ENCODE measurements around the gene COL15A1.

COL15A1 gene

GRCh38 chr9:98916660-98917059 lies 27.0 kb upstream of the COL15A1 start:
- TF ChIP-seq GABPA (IDR thresholded peaks at IDR 0.05; ENCODE audit: low read depth) (no peak), POLR2AphosphoS5 (IDR thresholded peaks at IDR 0.05; ENCODE audit: low read depth) (no peak), SPI1 (IDR thresholded peaks at IDR 0.05; ENCODE audit: borderline replicate concordance, low read depth) (no peak), CTCF (IDR thresholded peaks at IDR 0.05; ENCODE audit: insufficient read depth, low read length) (no peak)
- TF ChIP-seq, protein P1, sequence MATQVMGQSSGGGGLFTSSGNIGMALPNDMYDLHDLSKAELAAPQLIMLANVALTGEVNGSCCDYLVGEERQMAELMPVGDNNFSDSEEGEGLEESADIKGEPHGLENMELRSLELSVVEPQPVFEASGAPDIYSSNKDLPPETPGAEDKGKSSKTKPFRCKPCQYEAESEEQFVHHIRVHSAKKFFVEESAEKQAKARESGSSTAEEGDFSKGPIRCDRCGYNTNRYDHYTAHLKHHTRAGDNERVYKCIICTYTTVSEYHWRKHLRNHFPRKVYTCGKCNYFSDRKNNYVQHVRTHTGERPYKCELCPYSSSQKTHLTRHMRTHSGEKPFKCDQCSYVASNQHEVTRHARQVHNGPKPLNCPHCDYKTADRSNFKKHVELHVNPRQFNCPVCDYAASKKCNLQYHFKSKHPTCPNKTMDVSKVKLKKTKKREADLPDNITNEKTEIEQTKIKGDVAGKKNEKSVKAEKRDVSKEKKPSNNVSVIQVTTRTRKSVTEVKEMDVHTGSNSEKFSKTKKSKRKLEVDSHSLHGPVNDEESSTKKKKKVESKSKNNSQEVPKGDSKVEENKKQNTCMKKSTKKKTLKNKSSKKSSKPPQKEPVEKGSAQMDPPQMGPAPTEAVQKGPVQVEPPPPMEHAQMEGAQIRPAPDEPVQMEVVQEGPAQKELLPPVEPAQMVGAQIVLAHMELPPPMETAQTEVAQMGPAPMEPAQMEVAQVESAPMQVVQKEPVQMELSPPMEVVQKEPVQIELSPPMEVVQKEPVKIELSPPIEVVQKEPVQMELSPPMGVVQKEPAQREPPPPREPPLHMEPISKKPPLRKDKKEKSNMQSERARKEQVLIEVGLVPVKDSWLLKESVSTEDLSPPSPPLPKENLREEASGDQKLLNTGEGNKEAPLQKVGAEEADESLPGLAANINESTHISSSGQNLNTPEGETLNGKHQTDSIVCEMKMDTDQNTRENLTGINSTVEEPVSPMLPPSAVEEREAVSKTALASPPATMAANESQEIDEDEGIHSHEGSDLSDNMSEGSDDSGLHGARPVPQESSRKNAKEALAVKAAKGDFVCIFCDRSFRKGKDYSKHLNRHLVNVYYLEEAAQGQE (IDR thresholded peaks at IDR 0.05; ENCODE audit: insufficient replicate concordance, low read depth): no peak
- Histone ChIP-seq H3K27me3 (ENCODE audit: insufficient read depth, poor library complexity, severe bottlenecking) (no peaks in the 10 kb centered on the region), H3K27ac (replicated peaks) (no peak overlapping the region), H3K4me3 (replicated peaks; ENCODE audit: insufficient read depth, low read length) (no peak overlapping the region)
- no peak for DNase-seq (ENCODE audit: low read depth in 1 of 2, low spot score in 1 of 2)

DNA sequence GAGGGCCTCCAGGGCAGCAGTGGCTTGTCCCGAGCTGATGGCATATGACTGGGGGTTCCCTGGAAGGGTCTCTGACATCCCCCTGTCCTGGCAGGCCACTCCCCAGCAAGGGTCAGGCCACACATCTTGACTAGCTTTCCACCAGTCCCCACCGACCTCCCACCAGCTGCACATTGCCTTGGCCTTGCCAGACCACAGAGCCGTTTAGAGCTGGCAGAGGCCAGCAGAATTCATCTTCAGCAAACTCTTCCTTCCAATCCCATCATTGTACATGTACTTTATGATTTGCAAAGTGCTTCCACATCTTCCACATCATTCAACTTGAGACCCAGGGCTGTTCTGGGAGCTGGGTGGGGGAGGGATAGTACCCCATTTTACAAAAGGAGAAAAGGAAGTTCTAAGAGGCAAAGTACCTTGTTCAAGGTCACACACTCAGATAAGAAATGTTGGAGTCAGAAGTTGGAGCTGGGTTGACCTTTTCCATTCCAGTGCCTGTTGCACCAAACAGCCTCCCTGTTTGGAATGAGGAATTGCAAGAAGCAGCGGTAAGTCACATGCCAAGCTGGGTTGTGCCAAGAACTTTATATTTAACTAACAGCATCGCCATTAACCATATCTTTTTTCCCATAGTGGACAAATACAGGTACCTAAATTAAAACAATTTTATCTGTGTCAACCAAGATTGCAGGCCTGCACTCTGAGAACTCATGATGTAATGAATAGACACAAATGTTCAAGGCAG lies 25.8 kb upstream of the COL15A1 start:
- no peak overlapping the region for H3K4me3 ChIP-seq (replicated peaks; ENCODE audit: insufficient read depth, low read length)
- H3K27me3 ChIP-seq (ENCODE audit: insufficient read depth, poor library complexity, severe bottlenecking): no peaks in the 10 kb centered on the region
- no peak overlapping the region for H3K27ac ChIP-seq (replicated peaks)
- no peak for TF ChIP-seq GABPA (IDR thresholded peaks at IDR 0.05; ENCODE audit: low read depth)
- TF ChIP-seq SPI1 (IDR thresholded peaks at IDR 0.05; ENCODE audit: borderline replicate concordance, low read depth): no peak
- no peak for TF ChIP-seq CTCF (IDR thresholded peaks at IDR 0.05; ENCODE audit: insufficient read depth, low read length)
- TF ChIP-seq POLR2AphosphoS5 (IDR thresholded peaks at IDR 0.05; ENCODE audit: low read depth): no peak
- TF ChIP-seq, protein P1 (IDR thresholded peaks at IDR 0.05; ENCODE audit: insufficient replicate concordance, low read depth): no peak
- DNase-seq (ENCODE audit: low read depth in 1 of 2, low spot score in 1 of 2): no peak

GRCh38 chr9:98921732-98922131 lies 22.0 kb upstream of the COL15A1 start:
- no peak overlapping the region for H3K4me3 ChIP-seq (replicated peaks; ENCODE audit: insufficient read depth, low read length)
- no peak for DNase-seq (ENCODE audit: low read depth in 1 of 2, low spot score in 1 of 2)
- TF ChIP-seq GABPA (IDR thresholded peaks at IDR 0.05; ENCODE audit: low read depth) (no peak), SPI1 (IDR thresholded peaks at IDR 0.05; ENCODE audit: borderline replicate concordance, low read depth) (no peak), CTCF (IDR thresholded peaks at IDR 0.05; ENCODE audit: insufficient read depth, low read length) (no peak), POLR2AphosphoS5 (IDR thresholded peaks at IDR 0.05; ENCODE audit: low read depth) (no peak)
- TF ChIP-seq, protein P1 (IDR thresholded peaks at IDR 0.05; ENCODE audit: insufficient replicate concordance, low read depth): no peak
- H3K27ac ChIP-seq (replicated peaks): no peak overlapping the region
- H3K27me3 ChIP-seq (ENCODE audit: insufficient read depth, poor library complexity, severe bottlenecking): no peaks in the 10 kb centered on the region
